T-cell (primary cell): ENCODE data around the gene OR5AU1. TPM values are rescaled to one million over a fixed set of nuclear protein-coding genes. Genes with fewer than 3 reads are reported as not detected.

ENCODE experiments used
- ATAC-seq, 4 experiments: fragments of 200-7000 bp in 3 of 4; fragments of 150-1000 bp in 1 of 4; cut with Tn5 transposase; replicated peaks in 1 of 4; 1 replicate in 3 of 4; 2 replicates in 1 of 4; pipeline ENCODE4 v1.10.0; 2021; ENCODE audit warnings: moderate library complexity in 3 of 4, mild to moderate bottlenecking in 2 of 4, moderate number of reproducible peaks in 1 of 4
- CTCF ChIA-PET, 2 donors: fragments of 300-600 bp; sonication (Branson Sonifier 250); formaldehyde crosslinking; loops; one replicate each; lab custom pipeline; 2022; ENCODE audit warnings: antibody characterized with exemption in 2 of 2; lab: Charles Lee
- POLR2A ChIA-PET, 2 donors: fragments of 300-600 bp; sonication (Branson Sonifier 250); formaldehyde crosslinking; loops; one replicate each; lab custom pipeline; 2022; ENCODE audit warnings: antibody characterized with exemption in 2 of 2; lab: Charles Lee
- DNase-seq, 35 experiments: peaks; one replicate each; pipeline versions ENCODE4 v3.0.0 to v3.0.0-alpha.2; 2013 to 2023
- H3K27ac ChIP-seq: one replicate; pipeline ENCODE4 v1.5.1; 2013; ENCODE audit warnings: low read length
- H3K27me3 ChIP-seq, 2 experiments: replicated peaks in 1 of 2; 1 replicate in 1 of 2; 2 replicates in 1 of 2; pipeline versions ENCODE4 v1.6.1 to v1.7.0; 2013; ENCODE audit warnings: low read length in 1 of 2, mixed read lengths in 1 of 2; ENCODE audit not compliant: control insufficient read depth in 2 of 2, insufficient read depth in 2 of 2; ENCODE audit errors: extremely low read depth in 1 of 2
- H3K36me3 ChIP-seq, 2 donors: 1 replicate in 1 of 2; 2 replicates in 1 of 2; pipeline versions ENCODE4 v1.6.1 to v1.7.0; 2013; ENCODE audit warnings: low read length in 1 of 2; ENCODE audit not compliant: control insufficient read depth in 2 of 2, insufficient read depth in 1 of 2; ENCODE audit errors: extremely low read depth in 1 of 2
- H3K4me1 ChIP-seq, 2 experiments: 1 replicate in 1 of 2; 2 replicates in 1 of 2; pipeline versions ENCODE4 v1.6.1 to v1.7.0; 2013; ENCODE audit warnings: low read length in 2 of 2, mixed read lengths in 1 of 2; ENCODE audit not compliant: insufficient read depth in 2 of 2, control insufficient read depth in 1 of 2; ENCODE audit errors: extremely low read depth in 1 of 2
- H3K4me3 ChIP-seq, 2 donors: 1 replicate in 1 of 2; 2 replicates in 1 of 2; pipeline versions ENCODE4 v1.5.1 to v1.7.0; 2013; ENCODE audit warnings: mild to moderate bottlenecking in 2 of 2, low read length in 1 of 2, moderate library complexity in 1 of 2; ENCODE audit not compliant: control insufficient read depth in 1 of 2; ENCODE audit errors: extremely low read depth in 1 of 2
- H3K9me3 ChIP-seq: 2 replicates; pipeline ENCODE4 v1.7.0; 2013
- H3K27ac Mint-ChIP-seq, 2 donors: one replicate each; pipeline ENCODE4 v1.8.0; 2020 to 2021; ENCODE audit warnings: mild to moderate bottlenecking in 2 of 2, mixed read lengths in 2 of 2
- H3K27me3 Mint-ChIP-seq, 2 donors: one replicate each; pipeline ENCODE4 v1.8.0; 2021 to 2022; ENCODE audit warnings: mixed read lengths in 2 of 2
- H3K36me3 Mint-ChIP-seq: one replicate; pipeline ENCODE4 v1.8.0; 2021; ENCODE audit warnings: mixed read lengths
- H3K4me1 Mint-ChIP-seq, 3 donors: one replicate each; pipeline ENCODE4 v1.8.0; 2020 to 2022; ENCODE audit warnings: mixed read lengths in 3 of 3, mild to moderate bottlenecking in 1 of 3
- H3K4me3 Mint-ChIP-seq, 3 donors: one replicate each; pipeline ENCODE4 v1.8.0; 2020 to 2022; ENCODE audit warnings: mild to moderate bottlenecking in 3 of 3, mixed read lengths in 3 of 3, moderate library complexity in 3 of 3
- H3K9me3 Mint-ChIP-seq, 3 donors: one replicate each; pipeline ENCODE4 v1.8.0; 2020 to 2022; ENCODE audit warnings: mixed read lengths in 3 of 3
- WGBS: methylation state at CpG from one replicate; pipeline ENCODE4 v1.1.5; 2013; ENCODE audit warnings: missing lambda C conversion rate; ENCODE audit not compliant: insufficient coverage; 5-methylcytosine and 5-hydroxymethylcytosine counted together
- total RNA-seq, 35 experiments: library from RNA in 6 of 35; stranded (reverse) in 6 of 35; fragments of 120-200 nt in 1 of 35; gene quantifications; one replicate each; pipeline versions ENCODE4 v1.2.1 to v1.2.4 and lab custom pipeline; 2013 to 2026

OR5AU1 gene
- total RNA-seq, 5 donors from 2014 or later (not counting 1 experiment from before 2014, with no cell fraction given): not detected

GRCh38 chr14:21192875-21193535 is 37.1 kb upstream of the OR5AU1 start:
- POLR2A ChIA-PET: interaction anchor here in 1 of 2 donors (0.6 kb wide), 1 partner anchor 101 kb away, joined by 3 read pairs; no protein-coding TSS in a partner anchor
- H3K27ac Mint-ChIP-seq: no peak overlapping the region
- H3K9me3 Mint-ChIP-seq: peaks cover 0 to 3% (median 0%) of the 10 kb centered on the region in 3 donors
- H3K36me3 Mint-ChIP-seq: no peaks in the 10 kb centered on the region
- H3K4me3 Mint-ChIP-seq: peak overlapping the region in 1 of 3 donors; percentile 77
- H3K4me1 ChIP-seq: peaks cover 2 to 17% of the 10 kb centered on the region in 2 experiments
- 80% methylated on average over 5 of the region's 7 CpGs for WGBS
- CTCF ChIA-PET: no interaction called here
- no peaks in the 10 kb centered on the region for H3K27me3 Mint-ChIP-seq
- DNase-seq (no peak), ATAC-seq (no peak)
- H3K27me3 ChIP-seq: peaks cover 0 to 10% of the 10 kb centered on the region in 2 experiments
- H3K27ac ChIP-seq: no peak overlapping the region
- no peaks in the 10 kb centered on the region for H3K36me3 ChIP-seq
- no peaks in the 10 kb centered on the region for H3K9me3 ChIP-seq
- no peak overlapping the region for H3K4me3 ChIP-seq
- peaks cover 10 to 14% (median 12%) of the 10 kb centered on the region in 3 donors for H3K4me1 Mint-ChIP-seq

DNA sequence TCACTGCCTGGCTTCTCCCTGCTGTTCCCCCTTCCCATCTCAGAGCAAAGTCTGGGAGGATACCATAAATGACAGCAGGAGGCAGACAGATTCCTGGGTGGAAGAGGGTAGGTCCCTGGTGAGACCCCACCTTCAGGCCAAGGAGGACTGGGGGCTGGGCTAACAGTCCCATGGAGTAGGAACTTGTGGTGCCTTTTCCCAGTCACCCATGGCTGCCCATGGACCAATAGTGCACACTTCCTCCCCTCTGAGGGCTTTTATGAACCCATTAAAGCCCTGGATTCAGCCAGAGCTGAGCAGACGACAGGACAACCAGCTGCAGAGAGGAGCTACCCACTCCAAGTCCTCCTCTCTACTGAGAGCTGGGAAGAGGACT is 36.6 kb upstream of the OR5AU1 start:
- H3K36me3 Mint-ChIP-seq: no peaks in the 10 kb centered on the region
- Histone ChIP-seq H3K9me3 (no peaks in the 10 kb centered on the region), H3K4me1 (peaks cover 2 to 17% of the 10 kb centered on the region in 2 experiments), H3K36me3 (no peaks in the 10 kb centered on the region), H3K27ac (no peak overlapping the region), H3K27me3 (peaks cover 0 to 10% of the 10 kb centered on the region in 2 experiments), H3K4me3 (peak overlapping the region; percentile 55 to 59)
- no peaks in the 10 kb centered on the region for H3K9me3 Mint-ChIP-seq
- H3K27ac Mint-ChIP-seq: no peak overlapping the region
- CTCF ChIA-PET: no interaction called here
- WGBS: no CpG with 5 or more reads among the region's 1 CpG
- ATAC-seq (no peak), DNase-seq (no peak)
- H3K4me3 Mint-ChIP-seq: peak overlapping the region; percentile 65 to 77 (median 73)
- H3K27me3 Mint-ChIP-seq: no peaks in the 10 kb centered on the region
- POLR2A ChIA-PET: interaction anchor here in 1 of 2 donors (0.6 kb wide), 1 partner anchor 101 kb away, joined by 3 read pairs; no protein-coding TSS in a partner anchor
- peaks cover 10 to 14% (median 12%) of the 10 kb centered on the region in 3 donors for H3K4me1 Mint-ChIP-seq

GRCh38 chr14:21191809-21192446 is 36.1 kb upstream of the OR5AU1 start:
- H3K27me3 Mint-ChIP-seq: no peaks in the 10 kb centered on the region
- no peaks in the 10 kb centered on the region for H3K36me3 Mint-ChIP-seq
- no peak overlapping the region for H3K27ac ChIP-seq
- ChIA-PET POLR2A (no interaction called here), CTCF (no interaction called here)
- H3K4me1 ChIP-seq: peaks cover 2 to 17% of the 10 kb centered on the region in 2 experiments
- no peak overlapping the region for H3K27ac Mint-ChIP-seq
- peak; percentile 28 to 77 (median 60) for DNase-seq
- H3K9me3 ChIP-seq: no peaks in the 10 kb centered on the region
- ATAC-seq: peak; percentile 89 to 99 (median 94)
- 9% methylated on average over 15 of the region's 19 CpGs for WGBS
- peak overlapping the region; percentile 55 to 59 for H3K4me3 ChIP-seq
- no peaks in the 10 kb centered on the region for H3K36me3 ChIP-seq
- peak overlapping the region; percentile 65 to 77 (median 73) for H3K4me3 Mint-ChIP-seq
- H3K9me3 Mint-ChIP-seq: no peaks in the 10 kb centered on the region
- peaks cover 0 to 10% of the 10 kb centered on the region in 2 experiments for H3K27me3 ChIP-seq
- H3K4me1 Mint-ChIP-seq: peaks cover 10 to 14% (median 12%) of the 10 kb centered on the region in 3 donors

- ATAC-seq (peak in 2 of 4 experiments; percentile 15 to 17), DNase-seq (no peak)
- no peaks in the 10 kb centered on the region for H3K36me3 ChIP-seq
- Mint-ChIP-seq H3K27me3 (no peaks in the 10 kb centered on the region), H3K36me3 (no peaks in the 10 kb centered on the region), H3K27ac (no peak overlapping the region), H3K9me3 (no peaks in the 10 kb centered on the region), H3K4me3 (peak overlapping the region; percentile 65 to 77 (median 73)), H3K4me1 (peaks cover 10 to 14% (median 12%) of the 10 kb centered on the region in 3 donors)
- H3K27ac ChIP-seq: no peak overlapping the region
- 100% methylated on average over 1 of the region's 7 CpGs for WGBS
- peak overlapping the region; percentile 55 to 59 for H3K4me3 ChIP-seq
- peaks cover 2 to 17% of the 10 kb centered on the region in 2 experiments for H3K4me1 ChIP-seq
- H3K27me3 ChIP-seq: peaks cover 0 to 10% of the 10 kb centered on the region in 2 experiments
- ChIA-PET CTCF (no interaction called here), POLR2A (no interaction called here)
- no peaks in the 10 kb centered on the region for H3K9me3 ChIP-seq
Observed at GRCh38 chr14:21191261-21191808, 35.5 kb upstream of the OR5AU1 start.

DNA sequence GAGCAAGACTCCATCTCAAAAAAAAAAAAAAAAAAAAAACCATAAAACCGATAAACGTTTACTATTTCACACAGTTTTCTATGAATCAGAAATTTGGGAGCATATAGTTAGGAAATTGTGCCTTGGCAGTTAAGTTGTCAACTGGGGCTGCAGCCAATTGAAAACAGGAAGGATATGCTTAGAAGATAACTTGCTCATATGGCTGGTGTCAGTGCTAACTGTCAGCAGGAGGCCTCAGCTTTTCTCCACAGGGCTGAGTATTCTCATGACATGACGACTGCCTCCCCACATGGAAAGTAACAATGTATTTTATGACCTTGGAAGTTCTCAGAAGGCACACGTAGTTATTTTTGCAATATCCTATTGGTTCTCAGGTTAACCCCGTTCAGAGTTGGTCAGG is 29.6 kb upstream of the OR5AU1 start:
- Histone ChIP-seq H3K9me3 (no peaks in the 10 kb centered on the region), H3K4me3 (no peak overlapping the region), H3K27me3 (peaks cover 0 to 3% of the 10 kb centered on the region in 2 experiments), H3K27ac (no peak overlapping the region), H3K36me3 (no peaks in the 10 kb centered on the region), H3K4me1 (no peaks in the 10 kb centered on the region)
- no peak overlapping the region for H3K4me3 Mint-ChIP-seq
- no peak overlapping the region for H3K27ac Mint-ChIP-seq
- H3K36me3 Mint-ChIP-seq: peaks cover 3% of the 10 kb centered on the region
- no peak for DNase-seq
- no peaks in the 10 kb centered on the region for H3K4me1 Mint-ChIP-seq
- H3K27me3 Mint-ChIP-seq: peaks cover 12 to 20% of the 10 kb centered on the region in 2 donors
- ChIA-PET CTCF (no interaction called here), POLR2A (no interaction called here)
- WGBS: 53% methylated on average over 2 of the region's 5 CpGs
- ATAC-seq: no peak
- peaks cover 4 to 7% (median 7%) of the 10 kb centered on the region in 3 donors for H3K9me3 Mint-ChIP-seq

DNA sequence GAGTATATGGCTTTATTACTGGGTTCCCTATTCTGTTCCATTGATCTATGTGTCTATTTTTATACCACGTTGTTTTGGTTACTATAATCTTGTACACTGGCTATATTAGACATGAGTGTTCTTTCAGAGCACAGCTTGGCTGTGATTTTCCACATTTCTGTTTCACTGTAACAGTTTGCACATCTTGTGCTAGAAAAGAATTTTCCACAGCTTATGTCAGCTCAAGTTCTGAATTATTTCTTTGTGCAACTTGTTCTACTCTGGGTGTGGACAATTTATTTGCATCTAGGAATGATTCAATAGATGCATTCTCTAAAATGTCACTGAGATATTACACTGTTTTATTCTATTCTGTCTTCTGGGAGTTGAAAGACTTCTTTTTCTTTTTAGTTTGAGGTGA is 28.4 kb upstream of the OR5AU1 start:
- Mint-ChIP-seq H3K9me3 (peaks cover 4 to 7% (median 7%) of the 10 kb centered on the region in 3 donors), H3K4me3 (no peak overlapping the region), H3K27ac (no peak overlapping the region), H3K36me3 (peaks cover 3% of the 10 kb centered on the region), H3K27me3 (peaks cover 12 to 20% of the 10 kb centered on the region in 2 donors), H3K4me1 (no peaks in the 10 kb centered on the region)
- Histone ChIP-seq H3K4me3 (no peak overlapping the region), H3K36me3 (no peaks in the 10 kb centered on the region), H3K27ac (no peak overlapping the region), H3K9me3 (no peaks in the 10 kb centered on the region), H3K4me1 (no peaks in the 10 kb centered on the region), H3K27me3 (peaks cover 0 to 5% of the 10 kb centered on the region in 2 experiments)
- POLR2A ChIA-PET: no interaction called here
- CTCF ChIA-PET: no interaction called here
- ATAC-seq (no peak), DNase-seq (no peak)
- WGBS: no CpG with 5 or more reads among the region's 1 CpG
